ENCODE data around the gene TEX36. TPM values are rescaled to one million over a fixed set of nuclear protein-coding genes. Genes with fewer than 3 reads are reported as not detected.

Gene TEX36
- total RNA-seq, 1 experiment from 2014 or later = not detected

- H3K4me3 Mint-ChIP-seq = no peak overlapping the region
- H3K79me1 ChIP-seq (ENCODE audit: insufficient read depth, low read depth, low read length, poor library complexity, severe bottlenecking) = no peaks in the 10 kb centered on the region
Observed at GRCh38 chr10:125694883-125695282, 11.9 kb upstream of the TEX36 start.

More at GRCh38 chr10:125694883-125695282, 11.9 kb upstream of the TEX36 start:
- H2BK15ac ChIP-seq (ENCODE audit: low read depth, low read length) = no peak overlapping the region
- H3K14ac ChIP-seq (ENCODE audit: insufficient read depth, low read length) = no peak overlapping the region
- H3K23me2 ChIP-seq (ENCODE audit: insufficient read length, low read depth, low read length, poor library complexity, severe bottlenecking) = no peaks in the 10 kb centered on the region
- no peak overlapping the region for H4K91ac ChIP-seq (ENCODE audit: insufficient read length, low read depth, low read length)
- H2AFZ ChIP-seq (ENCODE audit: low read length) = no peak overlapping the region
- Mint-ChIP-seq H3K27me3 (ENCODE audit: low read depth) (peaks cover 4% of the 10 kb centered on the region), H3K4me1 (peaks cover 0 to 7% of the 10 kb centered on the region in 2 experiments; a peak in 2 of 4 replicates), H3K36me3 (ENCODE audit: insufficient read depth in 1 of 3, low read depth in 3 of 3) (no peaks in the 10 kb centered on the region), H3K9me3 (no peaks in the 10 kb centered on the region), H3K27ac (no peak overlapping the region)
- no peak overlapping the region for H2BK20ac ChIP-seq (ENCODE audit: low read depth, low read length, poor library complexity, severe bottlenecking)
- no peaks in the 10 kb centered on the region for H4K20me1 ChIP-seq (ENCODE audit: control insufficient read depth, insufficient read depth, insufficient read length)
- H3K9ac ChIP-seq (ENCODE audit: extremely low read depth, insufficient read length, low read length) = no peak overlapping the region
- H2BK5ac ChIP-seq (ENCODE audit: insufficient read length, low read length) = no peak overlapping the region
- no peak for DNase-seq
- H3K4ac ChIP-seq (ENCODE audit: low read depth, low read length) = no peak overlapping the region
- no CpG with 5 or more reads among the region's 1 CpG for WGBS (ENCODE audit: extremely low coverage, insufficient read length, low lambda C conversion rate)
- no peak overlapping the region for H4K5ac ChIP-seq (ENCODE audit: insufficient read length, low read depth, low read length)
- H3K56ac ChIP-seq (ENCODE audit: insufficient read length, low read depth, low read length) = no peak overlapping the region
- H3K4me1 ChIP-seq (ENCODE audit: insufficient read depth, low read length) = 0 out of 2 replicates have a peak, but pooled peaks cover 2% of the 10 kb centered on the region
- H3K4me2 ChIP-seq (ENCODE audit: insufficient read depth, insufficient read length, low read length) = no peak overlapping the region
- H3K9me3 ChIP-seq (ENCODE audit: control insufficient read depth, low read depth, low read length) = no peaks in the 10 kb centered on the region
- no peak for TF ChIP-seq CTCF (conservative IDR thresholded peaks at IDR 0.05)
- no peak overlapping the region for H3K18ac ChIP-seq (ENCODE audit: insufficient read length, low read depth, low read length)
- no peak overlapping the region for H2AK5ac ChIP-seq (ENCODE audit: insufficient read length, low read length)
- no peak overlapping the region for H2BK12ac ChIP-seq (ENCODE audit: insufficient read length, low read depth, low read length)
- H3K79me2 ChIP-seq (ENCODE audit: insufficient read depth, low read length) = no peaks in the 10 kb centered on the region
- H3T11ph ChIP-seq (ENCODE audit: low read length) = no peak overlapping the region
- no peak overlapping the region for H4K8ac ChIP-seq (replicated peaks; ENCODE audit: insufficient read length, low read depth, low read length)
- no peaks in the 10 kb centered on the region for H3K27me3 ChIP-seq (ENCODE audit: insufficient read depth, low read length)
- no peak overlapping the region for H3K27ac ChIP-seq (ENCODE audit: insufficient read length, low read depth, low read length)
- no peak overlapping the region for H2BK120ac ChIP-seq (ENCODE audit: low read depth, low read length, poor library complexity, severe bottlenecking)
- no peak overlapping the region for H3K23ac ChIP-seq (ENCODE audit: insufficient read length, low read depth, low read length)
